Aorta (tissue), 4 donors: ENCODE results near the gene ZNF140. TPM values are rescaled to one million over a fixed set of nuclear protein-coding genes. Genes with fewer than 3 reads are reported as not detected.

Experiments
- polyA plus RNA-seq, 2 donors: library from polyadenylated mRNA; stranded (reverse); fragments of 200-250 nt; gene quantifications; one replicate each; pipeline ENCODE4 v1.2.3, GENCODE V29; 2013
- total RNA-seq, 2 donors: library from RNA; stranded (reverse); fragmentation: NEBNext Ultra II Directional; extraction: Animal tissue kit (Norgen Biotek cat#: 25700); gene quantifications; one replicate each; pipeline ENCODE4 v1.2.1, GENCODE V29; 2021
- donor health status: healthy with polysubstance abuse.
- donor health status: Bipolar disorder and iron deficiency.
- donor health status: DM: no; HTN: no; CAD: no.
- donor health status: DM: yes; HTN: yes; CAD: no.

ZNF140 gene
- total and polyA plus RNA-seq, 4 donors = 9.8 to 18.0 (median 14.3) TPM

Other genes starting within 250 kb of the ZNF140 start
- gene CHFR, start 193.3 kb upstream of the ZNF140 start, total RNA-seq = 10 to 100 TPM; 53.4 to 58.7 TPM
- 10 to 100 TPM in 1 of 2 donors, 1 to 10 TPM in 1; 9.1 to 36.5 TPM for gene CHFR, start 193.3 kb upstream of the ZNF140 start, polyA plus RNA-seq
- gene ZNF605, start 124.6 kb upstream of the ZNF140 start, total RNA-seq = 10 to 100 TPM; 13.7 to 19.4 TPM
- gene ZNF605, start 124.6 kb upstream of the ZNF140 start, polyA plus RNA-seq = 1 to 10 TPM; 1.0 to 6.8 TPM
- 10 to 100 TPM; 10.5 to 16.7 TPM for gene ZNF26, start 94.6 kb upstream of the ZNF140 start, total RNA-seq
- 1 to 10 TPM in 1 of 2 donors, under 1 TPM in 1; 0.75 to 6.4 TPM for gene ZNF26, start 94.6 kb upstream of the ZNF140 start, polyA plus RNA-seq
- gene ZNF84, start 43.4 kb upstream of the ZNF140 start, total RNA-seq = 10 to 100 TPM; 23.3 to 32.1 TPM
- 1 to 10 TPM; 9.1 to 9.5 TPM for gene ZNF84, start 43.4 kb upstream of the ZNF140 start, polyA plus RNA-seq
- 1 to 10 TPM; 3.5 to 4.9 TPM for gene ZNF891, start 49.4 kb downstream of the ZNF140 start, total RNA-seq
- gene ZNF891, start 49.4 kb downstream of the ZNF140 start, polyA plus RNA-seq = 1 to 10 TPM in 1 of 2 donors, under 1 TPM in 1; 0.50 to 1.2 TPM
- gene ZNF10, start 49.7 kb downstream of the ZNF140 start, total RNA-seq = 10 to 100 TPM; 14.8 to 16.2 TPM
- gene ZNF10, start 49.7 kb downstream of the ZNF140 start, polyA plus RNA-seq = 10 to 100 TPM in 1 of 2 donors, 1 to 10 TPM in 1; 3.3 to 19.1 TPM
- gene ZNF268, start 100.6 kb downstream of the ZNF140 start, total RNA-seq = 10 to 100 TPM; 15.7 to 18.9 TPM
- gene ZNF268, start 100.6 kb downstream of the ZNF140 start, polyA plus RNA-seq = 1 to 10 TPM; 4.2 to 5.0 TPM
- gene ANHX, start 155.0 kb downstream of the ZNF140 start, total RNA-seq = not detected
- gene ANHX, start 155.0 kb downstream of the ZNF140 start, polyA plus RNA-seq = not detected